ENCODE measurements around the gene KRT7. TPM values are rescaled to one million over a fixed set of nuclear protein-coding genes. Genes with fewer than 3 reads are reported as not detected.

Gene KRT7
- total and polyA plus RNA-seq, 9 of the 15 experiments (the other 6 are each of a cell fraction or from before 2014, with no cell fraction given): 1.4 TPM; not detected in 8

DNA sequence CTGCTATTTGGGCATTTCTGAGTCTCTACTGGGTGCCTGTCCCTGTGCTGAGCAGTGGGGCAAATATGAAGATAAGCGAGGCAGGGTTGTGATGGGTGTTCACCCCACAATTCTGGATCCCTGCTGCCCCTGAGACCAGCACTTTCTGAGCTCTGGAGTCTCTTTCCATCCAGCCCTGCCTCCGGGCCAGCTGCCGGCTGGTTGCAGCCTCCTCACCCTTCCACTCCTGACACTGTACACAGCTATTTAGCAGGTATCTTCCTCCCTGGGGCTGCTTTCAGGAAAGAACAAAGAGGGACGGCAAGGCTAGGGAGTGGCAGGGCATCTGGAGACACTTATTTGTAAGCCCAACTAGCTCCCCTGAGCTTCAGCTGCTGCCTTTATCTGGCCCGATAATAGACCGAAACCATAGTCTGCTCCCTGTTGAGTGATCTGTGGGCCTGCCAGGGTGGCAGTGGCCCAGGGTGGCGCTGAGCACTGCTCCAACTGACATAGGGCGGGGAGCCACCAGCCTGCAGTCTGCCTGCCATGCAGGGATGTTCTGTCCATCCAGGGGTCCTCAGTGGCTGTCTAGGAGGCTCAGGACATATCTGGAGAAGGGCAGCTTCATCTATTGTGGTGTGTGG is 33.6 kb upstream of the KRT7 start:
- no peak overlapping the region for H2AFZ ChIP-seq (ENCODE audit: low read depth, low read length)
- no peaks in the 10 kb centered on the region for H3K79me2 ChIP-seq (ENCODE audit: control insufficient read depth, insufficient read depth, low read length)
- no peak for DNase-seq (ENCODE audit: extremely low read depth in 1 of 4, low spot score in 3 of 4)
- peaks cover 6% of the 10 kb centered on the region for H4K20me1 ChIP-seq (replicated peaks; ENCODE audit: control insufficient read depth, insufficient read depth, low read length)
- H3K36me3 ChIP-seq (ENCODE audit: control insufficient read depth, insufficient read depth, low read length): no peaks in the 10 kb centered on the region
- no TSS peak for BruUV-seq (replicated peaks)
- ATAC-seq: no peak
- CTCF ChIA-PET (ENCODE audit: low intra/inter-chr PET ratio): no interaction called here
- no peak overlapping the region for H3K9ac ChIP-seq (ENCODE audit: insufficient read depth in 1 of 2, low read depth in 2 of 2, low read length in 2 of 2)
- FAIRE-seq: no peak
- TF ChIP-seq ZNF239 (CRISPR knock-in tag; IDR thresholded peaks at IDR 0.05) (no peak), NBN (IDR thresholded peaks at IDR 0.05; ENCODE audit: low read depth) (no peak), FOXA3 (CRISPR knock-in tag; conservative IDR thresholded peaks at IDR 0.05 in 1 of 2, IDR thresholded peaks at IDR 0.05 in 1 of 2) (no peak), POU5F1 (IDR thresholded peaks at IDR 0.05; ENCODE audit: borderline replicate concordance, low read depth, low read length, partially characterized antibody) (no peak)
- TF ChIP-seq, protein P1, sequence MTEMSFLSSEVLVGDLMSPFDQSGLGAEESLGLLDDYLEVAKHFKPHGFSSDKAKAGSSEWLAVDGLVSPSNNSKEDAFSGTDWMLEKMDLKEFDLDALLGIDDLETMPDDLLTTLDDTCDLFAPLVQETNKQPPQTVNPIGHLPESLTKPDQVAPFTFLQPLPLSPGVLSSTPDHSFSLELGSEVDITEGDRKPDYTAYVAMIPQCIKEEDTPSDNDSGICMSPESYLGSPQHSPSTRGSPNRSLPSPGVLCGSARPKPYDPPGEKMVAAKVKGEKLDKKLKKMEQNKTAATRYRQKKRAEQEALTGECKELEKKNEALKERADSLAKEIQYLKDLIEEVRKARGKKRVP (CRISPR knock-in tag; IDR thresholded peaks at IDR 0.05): no peak
- TF ChIP-seq, protein P2, sequence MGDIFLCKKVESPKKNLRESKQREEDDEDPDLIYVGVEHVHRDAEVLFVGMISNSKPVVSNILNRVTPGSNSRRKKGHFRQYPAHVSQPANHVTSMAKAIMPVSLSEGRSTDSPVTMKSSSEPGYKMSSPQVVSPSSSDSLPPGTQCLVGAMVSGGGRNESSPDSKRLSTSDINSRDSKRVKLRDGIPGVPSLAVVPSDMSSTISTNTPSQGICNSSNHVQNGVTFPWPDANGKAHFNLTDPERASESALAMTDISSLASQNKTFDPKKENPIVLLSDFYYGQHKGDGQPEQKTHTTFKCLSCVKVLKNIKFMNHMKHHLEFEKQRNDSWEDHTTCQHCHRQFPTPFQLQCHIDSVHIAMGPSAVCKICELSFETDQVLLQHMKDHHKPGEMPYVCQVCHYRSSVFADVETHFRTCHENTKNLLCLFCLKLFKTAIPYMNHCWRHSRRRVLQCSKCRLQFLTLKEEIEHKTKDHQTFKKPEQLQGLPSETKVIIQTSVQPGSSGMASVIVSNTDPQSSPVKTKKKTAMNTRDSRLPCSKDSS (IDR thresholded peaks at IDR 0.05; ENCODE audit: low read depth, partially characterized antibody): no peak
- TF ChIP-seq, protein P3, sequence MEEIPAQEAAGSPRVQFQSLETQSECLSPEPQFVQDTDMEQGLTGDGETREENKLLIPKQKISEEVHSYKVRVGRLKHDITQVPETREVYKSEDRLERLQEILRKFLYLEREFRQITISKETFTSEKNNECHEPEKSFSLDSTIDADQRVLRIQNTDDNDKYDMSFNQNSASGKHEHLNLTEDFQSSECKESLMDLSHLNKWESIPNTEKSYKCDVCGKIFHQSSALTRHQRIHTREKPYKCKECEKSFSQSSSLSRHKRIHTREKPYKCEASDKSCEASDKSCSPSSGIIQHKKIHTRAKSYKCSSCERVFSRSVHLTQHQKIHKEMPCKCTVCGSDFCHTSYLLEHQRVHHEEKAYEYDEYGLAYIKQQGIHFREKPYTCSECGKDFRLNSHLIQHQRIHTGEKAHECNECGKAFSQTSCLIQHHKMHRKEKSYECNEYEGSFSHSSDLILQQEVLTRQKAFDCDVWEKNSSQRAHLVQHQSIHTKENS (CRISPR knock-in tag; IDR thresholded peaks at IDR 0.05): no peak
- POLR2A ChIA-PET: interaction anchor here (1.0 kb wide), 1 partner anchor 10 kb away, joined by 3 read pairs; no protein-coding TSS in a partner anchor
- H3K4me1 ChIP-seq (replicated peaks in 1 of 2; ENCODE audit: control insufficient read depth in 2 of 2, insufficient read depth in 2 of 2, low read length in 2 of 2): peaks cover 0 to 3% of the 10 kb centered on the region in 2 experiments; a peak in 4 of 5 replicates
- no peak overlapping the region for H3K27ac ChIP-seq (ENCODE audit: extremely low read depth, low read depth, low read length)
- H3K9me3 ChIP-seq (replicated peaks; ENCODE audit: control insufficient read depth, insufficient read depth, low read depth, low read length): no peaks in the 10 kb centered on the region
- H3K4me2 ChIP-seq (ENCODE audit: insufficient read depth, low read length): no peak overlapping the region
- in situ Hi-C loops (cut with MboI) (no loop called here), intact Hi-C loops (cut with micrococcal nuclease) (no loop called here)
- H3K27me3 ChIP-seq (ENCODE audit: control insufficient read depth in 2 of 2, insufficient read depth in 2 of 2, low read length in 2 of 2): peaks cover 33 to 88% of the 10 kb centered on the region in 2 experiments; a peak in 4 of 5 replicates
- no peak overlapping the region for H3K4me3 ChIP-seq
- WGBS (ENCODE audit: insufficient coverage, low coverage, missing lambda C conversion rate): 3% methylated on average over 8 of the region's 8 CpGs
- no peaks in the 10 kb centered on the region for H3K9me1 ChIP-seq (ENCODE audit: control insufficient read depth, insufficient read depth, low read length)

Measured in K562 (cell line).